D341Med (cell line): ENCODE data around the gene CYTIP.

ENCODE experiments used
- DNase-seq: peaks from one replicate; pipeline ENCODE4 v3.0.0; 2012; ENCODE audit warnings: low spot score

Gene CYTIP

DNA sequence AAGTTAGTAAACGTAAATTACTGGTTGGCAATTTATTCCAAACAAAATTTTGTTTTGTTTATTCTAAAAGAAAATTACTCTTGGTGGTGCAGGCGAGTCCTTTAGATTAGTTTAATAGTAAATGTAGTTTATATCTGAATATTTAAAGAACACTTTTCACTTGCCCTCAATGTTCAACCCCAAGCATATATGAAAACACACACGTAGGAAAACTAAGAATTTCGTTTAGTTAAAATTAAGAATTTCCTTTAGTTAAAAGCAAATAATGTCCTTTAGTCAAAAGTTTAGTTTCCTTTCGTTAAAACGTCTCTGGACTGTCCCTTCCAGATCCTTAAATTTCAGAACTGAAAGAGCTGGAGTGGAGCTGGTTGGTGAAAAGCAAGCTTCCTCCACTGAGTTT is 19.1 kb upstream of the CYTIP start:
- no peak for DNase-seq

GRCh38 chr2:157460897-157461296 is 17.0 kb upstream of the CYTIP start:
- no peak for DNase-seq

- DNase-seq, result no peak
These were observed 16.5 kb upstream of the CYTIP start for GRCh38 chr2:157460384-157460837.

GRCh38 chr2:157459486-157459885 is 15.6 kb upstream of the CYTIP start:
- DNase-seq, result no peak

DNA sequence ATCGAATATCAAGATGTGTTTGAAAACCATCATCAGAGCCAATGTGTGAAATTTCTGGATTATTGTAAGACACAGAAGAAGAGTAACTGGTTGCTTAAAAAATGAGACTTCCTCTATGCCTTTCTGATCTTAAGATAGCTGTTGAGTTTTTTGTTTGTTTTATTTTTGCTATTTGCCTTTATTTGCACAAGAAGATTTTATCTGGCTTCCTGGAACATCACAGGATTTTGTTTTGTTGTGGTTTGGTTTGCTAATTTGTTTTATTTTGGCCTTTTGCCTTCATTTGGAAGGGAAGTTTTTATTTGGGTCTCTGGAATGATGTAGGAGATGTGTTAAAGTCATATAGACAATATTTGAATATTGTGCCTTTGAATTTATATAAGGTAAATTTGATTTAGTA is 3.9 kb upstream of the CYTIP start:
- DNase-seq, result no peak

- DNase-seq, result no peak
These were observed 3.1 kb upstream of the CYTIP start for GRCh38 chr2:157447031-157447430.

- no peak for DNase-seq
These were observed 752 bp upstream of the CYTIP start for GRCh38 chr2:157444641-157445040.

GRCh38 chr2:157443090-157443489 is 799 bp downstream of the CYTIP start:
- DNase-seq, result no peak

GRCh38 chr2:157442636-157443035 is 1.3 kb downstream of the CYTIP start:
- DNase-seq, result no peak

- no peak for DNase-seq
These were observed 1.7 kb downstream of the CYTIP start for GRCh38 chr2:157442191-157442590.

GRCh38 chr2:157441072-157441454 is 2.8 kb downstream of the CYTIP start:
- no peak for DNase-seq

DNA sequence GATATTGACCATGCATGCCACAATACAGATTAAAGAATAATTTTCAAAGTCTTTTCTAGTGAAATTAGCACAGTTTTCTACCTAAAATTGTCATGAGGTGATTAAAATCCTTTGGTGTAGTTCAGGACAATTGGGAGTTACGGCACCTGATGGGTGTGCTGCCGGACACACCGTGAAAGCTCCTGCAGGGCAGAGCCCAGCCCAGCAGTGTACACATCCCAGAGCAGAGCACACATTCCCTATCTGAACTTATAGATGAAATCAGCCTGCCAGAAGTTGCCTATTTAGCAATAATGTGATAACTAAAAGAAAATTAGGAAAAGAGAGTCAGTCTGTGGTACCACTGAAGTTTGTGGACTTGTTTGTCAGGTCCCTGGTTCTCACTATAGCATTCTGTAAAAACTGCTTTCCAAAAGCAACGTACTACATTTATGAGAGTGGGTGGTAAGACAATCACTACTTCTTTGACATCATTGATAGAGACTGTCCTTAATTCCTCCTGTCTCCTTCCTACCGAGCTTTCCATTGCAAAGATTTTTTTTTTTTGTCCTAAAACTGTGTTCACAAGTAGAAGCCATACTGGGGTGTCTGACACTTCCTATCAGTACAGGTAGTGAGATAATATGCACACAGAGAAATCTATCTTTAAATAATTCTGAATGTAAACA is 3.4 kb downstream of the CYTIP start:
- DNase-seq, result no peak

- DNase-seq, result no peak
These were observed 4.1 kb downstream of the CYTIP start for GRCh38 chr2:157439824-157440186.

- peak; percentile 15 for DNase-seq
These were observed 4.7 kb downstream of the CYTIP start for GRCh38 chr2:157438863-157439823.

DNA sequence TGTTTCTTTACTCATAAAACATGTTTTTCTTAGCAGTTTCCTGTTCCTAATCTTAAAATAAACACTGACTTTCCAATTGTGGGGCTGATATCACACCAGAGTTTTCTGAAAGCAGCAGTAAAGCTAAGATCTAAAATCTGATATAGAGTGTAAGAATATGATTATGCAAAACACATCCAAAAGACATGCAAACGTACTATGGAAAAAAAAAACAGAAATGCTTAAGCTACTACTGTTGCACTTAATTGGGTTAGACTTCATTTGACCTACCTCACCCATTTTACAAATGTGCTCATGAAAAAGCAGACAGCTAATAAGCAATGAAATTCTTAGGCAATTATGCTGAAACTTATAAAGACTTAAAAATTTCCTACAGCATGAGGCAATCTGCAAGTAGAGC is 10.5 kb downstream of the CYTIP start:
- no peak for DNase-seq

DNA sequence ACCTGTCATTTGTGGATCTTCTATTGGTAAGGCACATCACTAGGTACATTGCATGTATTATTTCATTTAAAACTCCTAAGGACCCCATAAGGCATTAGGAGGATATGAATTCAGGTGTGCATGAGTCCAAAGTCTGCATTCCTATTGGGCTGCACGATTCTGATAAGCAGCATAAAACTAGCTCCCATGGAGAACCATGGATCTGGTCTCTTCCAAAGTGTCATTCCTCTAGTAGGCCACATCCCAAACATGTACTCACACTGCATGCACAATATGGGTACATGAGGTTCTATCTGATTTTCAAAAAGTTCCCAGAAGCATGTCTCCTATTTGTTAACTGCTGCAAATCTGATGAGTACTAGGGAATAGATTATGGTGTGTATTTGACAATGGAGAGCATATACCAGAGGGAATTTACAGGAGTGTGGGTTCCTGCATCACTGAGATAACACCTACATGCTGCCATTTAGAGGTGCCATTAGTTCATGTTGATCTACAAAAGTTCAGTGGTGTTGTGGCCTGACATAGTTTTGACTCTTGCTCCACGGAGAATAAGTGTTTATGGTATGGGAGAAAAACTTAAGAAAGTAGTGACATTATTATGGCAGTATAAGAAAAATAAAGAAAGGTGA is 11.3 kb downstream of the CYTIP start:
- no peak for DNase-seq

DNA sequence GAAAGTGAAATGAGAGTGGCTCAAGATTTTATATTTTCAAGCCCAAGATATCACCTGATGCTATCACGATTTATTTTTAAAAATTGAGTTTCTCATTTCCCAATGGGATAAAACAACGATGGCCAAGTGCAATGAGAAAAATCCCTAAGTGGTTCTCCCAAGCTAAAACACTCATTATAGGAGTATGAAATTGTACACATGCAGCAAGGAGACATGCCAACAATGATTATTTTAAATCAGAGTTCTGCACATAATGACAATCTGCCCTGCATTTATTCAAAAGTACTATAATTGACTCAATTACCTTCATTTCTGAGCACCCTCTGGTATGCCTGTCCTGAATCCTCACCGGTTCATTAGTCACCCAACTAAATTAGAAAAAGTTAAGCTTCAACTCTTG is 12.7 kb downstream of the CYTIP start:
- DNase-seq, result no peak

- DNase-seq, result no peak
These were observed 15.3 kb downstream of the CYTIP start for GRCh38 chr2:157428500-157429175.

DNA sequence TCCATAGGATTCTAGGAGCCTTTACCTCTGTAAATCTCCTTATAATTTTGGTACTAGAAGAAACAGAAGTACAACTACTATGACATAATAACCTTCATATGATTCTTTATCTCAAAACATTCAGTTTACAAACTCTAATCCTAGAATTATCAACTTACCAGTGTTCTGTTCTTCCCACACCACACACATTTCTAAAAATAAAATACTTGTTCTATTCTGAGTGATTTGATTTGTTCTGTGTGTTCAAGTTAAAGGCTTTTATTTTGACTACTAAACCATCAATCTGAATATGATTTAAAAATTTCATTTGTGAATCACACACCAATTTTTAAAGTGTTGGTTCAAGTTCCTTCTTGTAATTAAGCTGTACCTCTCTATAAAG is 16.0 kb downstream of the CYTIP start:
- DNase-seq, result no peak

DNA sequence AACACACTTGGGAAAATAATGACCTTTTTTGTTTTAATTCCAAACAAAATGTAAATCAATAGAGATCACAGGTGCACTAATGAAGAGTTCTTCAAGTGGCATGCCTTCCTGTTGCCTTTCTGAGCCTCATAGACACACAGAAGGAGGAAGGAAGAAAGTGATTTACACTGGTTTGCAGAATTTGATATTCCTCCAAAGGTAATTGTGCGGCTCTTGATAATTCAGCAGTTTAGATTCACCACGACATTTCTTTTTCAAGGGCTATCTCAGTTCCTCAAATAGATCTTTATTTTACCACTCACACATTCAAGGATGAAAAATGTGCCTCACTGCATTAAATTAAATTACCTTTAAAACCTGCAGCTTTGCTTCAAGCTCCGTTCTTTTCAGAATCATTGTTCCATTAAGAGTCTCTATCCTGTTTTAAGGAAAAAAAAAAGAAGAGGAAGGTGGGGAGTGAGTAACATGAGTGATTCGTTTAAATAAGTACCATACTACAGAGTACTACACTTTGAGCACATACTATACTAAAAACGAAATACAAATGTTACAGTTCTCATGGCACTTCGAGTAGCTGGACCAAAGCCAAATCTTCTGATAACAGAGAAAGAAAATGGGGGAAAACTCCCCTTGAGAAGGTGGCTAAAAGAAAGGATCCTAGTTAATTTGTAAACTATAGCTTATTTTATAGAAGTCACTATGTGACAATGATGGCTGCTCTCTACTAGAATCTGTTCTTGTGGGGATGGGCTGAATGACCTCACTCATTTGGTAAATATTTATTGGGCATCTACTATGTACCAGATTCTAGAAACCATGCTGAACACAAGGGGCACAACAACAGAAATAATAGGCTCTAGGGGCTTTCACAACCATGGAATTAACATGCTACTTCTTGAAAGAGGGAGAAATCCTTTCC is 16.6 kb downstream of the CYTIP start:
- DNase-seq, result no peak

GRCh38 chr2:157426477-157426994 is 17.4 kb downstream of the CYTIP start:
- DNase-seq, result no peak
